Measurements from ENCODE around the gene ZNF689. TPM values are rescaled to one million over a fixed set of nuclear protein-coding genes. Genes with fewer than 3 reads are reported as not detected.

ZNF689 gene
- total RNA-seq, 2 experiments from 2014 or later: 8.7 to 9.9 TPM

DNA sequence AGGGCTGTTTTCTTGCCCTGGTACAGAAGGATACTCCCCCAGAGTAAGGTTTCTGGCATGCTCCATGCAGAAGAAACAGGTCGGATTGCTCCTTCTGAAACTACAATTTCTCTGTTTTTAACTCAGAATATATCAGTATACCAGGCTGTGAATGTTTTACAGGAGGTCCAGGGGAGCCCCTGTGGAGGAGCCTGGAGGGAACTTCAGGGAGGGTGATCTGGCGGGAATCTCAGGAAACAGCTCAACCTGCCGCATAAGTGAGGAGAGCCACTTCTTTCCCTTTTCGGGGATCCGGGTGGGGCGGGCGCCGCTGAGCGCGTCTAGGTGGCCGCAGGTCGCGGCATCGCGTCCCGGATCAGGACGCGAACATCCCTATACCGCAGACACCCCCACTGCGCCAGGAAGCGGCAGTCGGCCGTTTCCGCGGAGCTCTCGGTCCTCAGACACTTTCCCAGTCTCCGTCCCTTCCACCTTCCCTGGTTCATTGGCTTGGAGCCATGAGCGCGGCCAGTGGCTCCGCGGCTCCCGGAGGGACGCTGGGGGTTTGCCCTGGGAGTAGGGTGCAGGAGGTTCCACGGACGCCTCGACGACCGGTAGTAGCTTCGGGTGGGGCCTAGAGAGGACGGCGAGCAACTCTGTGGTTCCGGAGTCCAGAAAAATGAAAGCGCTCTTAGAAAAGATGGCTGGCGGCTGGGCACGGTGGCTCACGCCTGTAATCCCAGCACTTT is 48.9 kb downstream of the ZNF689 start:
- Mint-ChIP-seq H3K4me1 (ENCODE audit: low read depth) (peaks cover 19% of the 10 kb centered on the region), H3K27me3 (no peaks in the 10 kb centered on the region), H3K9me3 (no peaks in the 10 kb centered on the region), H3K36me3 (peaks cover 2% of the 10 kb centered on the region), H3K27ac (peak overlapping the region; percentile 83), H3K4me3 (peak overlapping the region; percentile 79)
- CTCF ChIA-PET: interaction anchor here (0.9 to 1.3 kb wide), 5 partner anchors 10 to 131 kb away, joined by 3 to 4 read pairs (median 3); partner anchors contain the start of genes DCTPP1 and ZNF688
- intact Hi-C loops (cut with micrococcal nuclease): no loop called here
- POLR2A ChIA-PET: interaction anchor here (1.0 kb wide), 1 partner anchor 27 kb away, joined by 5 read pairs; the partner anchor contains the start of gene ZNF747
- peak; percentile 31 for DNase-seq

DNA sequence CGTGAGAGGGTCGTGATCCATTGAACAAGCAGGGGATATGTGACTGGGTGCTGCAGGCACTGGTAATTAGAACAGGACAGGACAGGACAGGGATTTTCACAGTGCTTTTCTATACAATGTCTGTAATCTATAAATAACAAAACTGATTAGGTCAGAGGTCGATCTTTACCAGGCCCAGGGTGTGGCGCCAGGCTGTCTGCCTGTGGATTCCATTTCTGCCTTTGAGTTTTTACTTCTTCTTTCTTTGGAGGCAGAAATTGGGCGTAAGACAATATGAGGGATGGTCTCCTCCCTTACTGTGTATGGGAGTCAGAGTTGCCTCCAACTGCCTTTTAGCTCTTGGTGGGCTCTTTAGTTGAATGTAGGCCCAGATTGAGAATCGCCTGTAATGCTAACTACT is 50.5 kb downstream of the ZNF689 start:
- H3K27ac Mint-ChIP-seq: peak overlapping the region; percentile 76
- H3K27me3 Mint-ChIP-seq: no peaks in the 10 kb centered on the region
- peaks cover 13% of the 10 kb centered on the region for H3K36me3 Mint-ChIP-seq
- intact Hi-C loops (cut with micrococcal nuclease): loop anchor here (5.0 kb wide), 1 partner anchor 127 kb away; the partner anchor contains the start of gene DCTPP1
- H3K4me3 Mint-ChIP-seq: no peak overlapping the region
- peaks cover 24% of the 10 kb centered on the region for H3K4me1 Mint-ChIP-seq (ENCODE audit: low read depth)
- ChIA-PET CTCF (interaction anchor here (1.3 kb wide), 1 partner anchor 39 kb away, joined by 3 read pairs; no protein-coding TSS in a partner anchor), POLR2A (interaction anchor here (3.3 kb wide), 1 partner anchor 25 kb away, joined by 59 read pairs; the partner anchor contains the start of gene ZNF747)
- H3K9me3 Mint-ChIP-seq: no peaks in the 10 kb centered on the region
- no peak for DNase-seq

DNA sequence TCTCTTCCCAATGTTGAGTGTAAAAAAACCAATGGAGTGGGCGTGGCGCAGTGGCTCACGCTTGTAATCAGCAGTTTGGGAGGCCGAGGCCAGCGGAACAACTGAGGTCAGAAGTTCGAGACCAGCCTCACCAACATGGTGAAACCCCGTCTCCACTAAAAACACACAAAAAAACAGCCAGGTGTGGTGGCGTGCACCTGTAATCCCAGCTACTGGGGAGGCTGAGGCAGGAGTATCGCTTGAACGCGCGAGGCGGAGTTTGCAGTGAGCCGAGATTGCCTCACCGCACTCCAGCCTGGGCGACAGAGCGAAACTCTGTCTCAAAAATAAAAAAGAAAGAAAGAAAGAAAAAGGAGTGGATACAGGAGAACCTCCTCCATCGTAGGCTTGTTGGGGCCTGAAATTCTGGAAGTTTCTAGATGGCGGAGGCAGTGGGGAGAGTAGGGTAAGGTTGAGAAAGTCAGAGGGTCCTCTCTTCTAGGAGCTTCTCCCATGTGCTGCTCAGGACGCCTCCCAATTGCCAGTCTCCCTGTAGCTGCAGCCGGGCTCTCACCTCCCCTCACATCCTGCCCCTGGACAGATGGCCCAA is 51.3 kb downstream of the ZNF689 start:
- ChIA-PET CTCF (interaction anchor here (0.6 to 3.6 kb wide), 10 partner anchors 9 to 141 kb away, joined by 4 to 53 read pairs (median 6); partner anchors contain the start of genes DCTPP1, ZNF747 and ZNF785), POLR2A (interaction anchor here (0.6 to 3.3 kb wide), 11 partner anchors 9 to 151 kb away, joined by 3 to 59 read pairs (median 5); partner anchors contain the start of genes DCTPP1, ZNF688, ZNF747 and ZNF771)
- peak overlapping the region; percentile 89 for H3K4me3 Mint-ChIP-seq
- no peaks in the 10 kb centered on the region for H3K27me3 Mint-ChIP-seq
- H3K27ac Mint-ChIP-seq: peak overlapping the region; percentile 96
- intact Hi-C loops (cut with micrococcal nuclease): loop anchor here (1.0 to 5.0 kb wide), 5 partner anchors 9 to 127 kb away; partner anchors contain the start of genes DCTPP1 and FBRS
- no peak for DNase-seq
- H3K9me3 Mint-ChIP-seq: no peaks in the 10 kb centered on the region
- H3K4me1 Mint-ChIP-seq (ENCODE audit: low read depth): peaks cover 31% of the 10 kb centered on the region
- peaks cover 19% of the 10 kb centered on the region for H3K36me3 Mint-ChIP-seq

DNA sequence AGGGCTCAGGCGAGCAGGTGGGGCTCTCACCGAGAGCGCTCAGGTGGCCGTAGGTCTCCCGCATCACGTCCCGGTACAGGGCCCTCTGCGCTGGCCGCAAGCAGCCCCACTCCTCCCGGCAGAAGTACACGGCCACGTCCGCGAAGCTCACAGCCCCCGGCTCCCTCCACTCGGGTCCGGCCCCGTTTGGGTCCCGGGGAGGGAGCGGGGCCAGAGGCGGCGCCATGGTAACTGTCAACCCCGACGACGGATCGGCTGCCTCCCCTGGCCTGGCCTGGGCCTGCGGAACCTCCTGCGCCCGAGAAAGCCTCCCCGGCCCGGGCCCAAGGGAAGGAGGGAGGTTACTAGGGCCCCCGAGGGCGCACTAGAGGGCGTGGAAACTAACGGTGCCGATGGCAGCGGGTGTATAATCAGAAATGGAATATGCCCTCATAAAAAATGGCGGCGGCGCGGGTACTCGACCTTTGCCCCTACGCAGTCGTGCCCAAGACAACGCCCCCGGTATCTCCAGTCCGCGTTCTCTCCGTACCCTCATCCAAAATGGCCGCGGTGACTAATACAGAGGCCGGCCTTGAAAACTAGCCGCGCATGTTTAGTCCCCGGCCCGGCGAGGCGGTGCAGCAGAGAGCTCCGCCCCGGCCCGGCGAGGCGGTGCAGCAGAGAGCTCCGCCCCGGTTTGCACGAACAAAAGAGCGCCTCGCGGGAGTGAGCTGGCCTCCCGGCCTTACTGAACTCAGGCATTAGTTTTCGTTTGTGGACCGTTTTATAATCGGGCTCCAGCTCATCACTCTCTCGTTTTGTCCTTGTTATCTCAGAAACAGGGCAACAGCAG is 52.0 kb downstream of the ZNF689 start, which contains the start of gene ZNF764:
TSS of gene ZNF764 (minus strand) at position 418 of the 832 bp plus-strand sequence. CDS start at position 226, 192 bp downstream.
- peak within 1 kb of the TSS; percentile 89 for H3K4me3 Mint-ChIP-seq
- no peaks in the 10 kb centered on the region for H3K9me3 Mint-ChIP-seq
- peak within 1 kb of the TSS; percentile 96 for H3K27ac Mint-ChIP-seq
- intact Hi-C loops (cut with micrococcal nuclease): loop anchor here (1.0 to 5.0 kb wide), 5 partner anchors 10 to 126 kb away; partner anchors contain the start of genes DCTPP1 and FBRS
- no peaks in the 10 kb centered on the region for H3K27me3 Mint-ChIP-seq
- ChIA-PET POLR2A (interaction anchor here (0.5 to 3.3 kb wide), 16 partner anchors 9 to 184 kb away, joined by 3 to 59 read pairs (median 4); partner anchors contain the start of genes DCTPP1, MYL11, ZNF48 and ZNF688), CTCF (interaction anchor here (0.6 to 3.6 kb wide), 13 partner anchors 9 to 168 kb away, joined by 4 to 53 read pairs (median 6); partner anchors contain the start of genes DCTPP1, PRR14, ZNF747 and ZNF785)
- peak; percentile 99 for DNase-seq
- H3K4me1 Mint-ChIP-seq (ENCODE audit: low read depth): peaks cover 38% of the 10 kb centered on the region
- H3K36me3 Mint-ChIP-seq: peaks cover 26% of the 10 kb centered on the region

DNA sequence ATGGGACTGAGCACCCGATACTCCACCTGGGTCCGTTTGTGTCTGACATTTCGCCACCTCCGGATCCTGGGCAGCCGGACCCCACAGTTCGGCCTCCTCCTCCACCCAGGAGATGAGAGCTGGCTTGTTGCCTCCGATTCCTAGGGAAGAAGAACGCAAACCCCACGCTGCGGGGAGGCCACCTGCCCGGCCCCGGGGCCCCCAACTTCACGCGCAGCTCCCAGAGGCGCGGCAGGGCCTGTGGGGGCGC is 52.6 kb downstream of the ZNF689 start:
- no peaks in the 10 kb centered on the region for H3K9me3 Mint-ChIP-seq
- intact Hi-C loops (cut with micrococcal nuclease): loop anchor here (5.0 kb wide), 1 partner anchor 125 kb away; the partner anchor contains the start of gene DCTPP1
- CTCF ChIA-PET: interaction anchor here (0.6 to 3.6 kb wide), 10 partner anchors 10 to 169 kb away, joined by 4 to 53 read pairs (median 6); partner anchors contain the start of genes DCTPP1, PRR14, ZNF747 and ZNF785
- H3K27me3 Mint-ChIP-seq: no peaks in the 10 kb centered on the region
- peak overlapping the region; percentile 89 for H3K4me3 Mint-ChIP-seq
- no peak for DNase-seq
- POLR2A ChIA-PET: interaction anchor here (0.5 to 3.3 kb wide), 13 partner anchors 9 to 183 kb away, joined by 3 to 59 read pairs (median 4); partner anchors contain the start of genes DCTPP1, MYL11, ZNF48 and ZNF688
- peaks cover 27% of the 10 kb centered on the region for H3K36me3 Mint-ChIP-seq
- H3K4me1 Mint-ChIP-seq (ENCODE audit: low read depth): peaks cover 43% of the 10 kb centered on the region
- H3K27ac Mint-ChIP-seq: peak overlapping the region; percentile 96

DNA sequence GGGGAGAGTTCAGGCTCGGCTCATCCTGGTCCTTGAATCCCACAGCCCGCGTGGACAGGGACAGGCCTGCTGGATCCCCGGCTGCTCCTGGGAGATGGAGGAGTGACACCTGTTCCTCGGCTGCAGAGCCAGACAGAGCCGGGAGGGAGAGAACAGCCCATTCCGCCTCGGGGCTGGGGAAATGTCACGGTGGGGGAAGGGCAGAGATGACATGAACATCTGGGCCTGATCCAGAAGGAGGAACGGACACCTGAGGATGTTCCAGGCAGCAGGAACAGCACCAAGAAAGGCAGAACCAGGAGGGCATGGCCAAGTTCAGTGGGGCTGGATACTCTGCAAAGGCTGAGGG is 54.1 kb downstream of the ZNF689 start:
- H3K27me3 Mint-ChIP-seq: no peaks in the 10 kb centered on the region
- intact Hi-C loops (cut with micrococcal nuclease): loop anchor here (5.0 kb wide), 1 partner anchor 124 kb away; the partner anchor contains the start of gene DCTPP1
- ChIA-PET POLR2A (interaction anchor here (1.3 to 3.2 kb wide), 3 partner anchors 15 to 29 kb away, joined by 3 to 39 read pairs (median 6); partner anchors contain the start of gene ZNF688), CTCF (interaction anchor here (0.7 to 3.6 kb wide), 2 partner anchors 21 to 24 kb away, joined by 3 to 53 read pairs; partner anchors contain the start of gene ZNF747)
- H3K4me3 Mint-ChIP-seq: peak overlapping the region; percentile 39
- H3K36me3 Mint-ChIP-seq: peaks cover 31% of the 10 kb centered on the region
- H3K9me3 Mint-ChIP-seq: no peaks in the 10 kb centered on the region
- no peak for DNase-seq
- H3K4me1 Mint-ChIP-seq (ENCODE audit: low read depth): peaks cover 55% of the 10 kb centered on the region
- H3K27ac Mint-ChIP-seq: peak overlapping the region; percentile 96

DNA sequence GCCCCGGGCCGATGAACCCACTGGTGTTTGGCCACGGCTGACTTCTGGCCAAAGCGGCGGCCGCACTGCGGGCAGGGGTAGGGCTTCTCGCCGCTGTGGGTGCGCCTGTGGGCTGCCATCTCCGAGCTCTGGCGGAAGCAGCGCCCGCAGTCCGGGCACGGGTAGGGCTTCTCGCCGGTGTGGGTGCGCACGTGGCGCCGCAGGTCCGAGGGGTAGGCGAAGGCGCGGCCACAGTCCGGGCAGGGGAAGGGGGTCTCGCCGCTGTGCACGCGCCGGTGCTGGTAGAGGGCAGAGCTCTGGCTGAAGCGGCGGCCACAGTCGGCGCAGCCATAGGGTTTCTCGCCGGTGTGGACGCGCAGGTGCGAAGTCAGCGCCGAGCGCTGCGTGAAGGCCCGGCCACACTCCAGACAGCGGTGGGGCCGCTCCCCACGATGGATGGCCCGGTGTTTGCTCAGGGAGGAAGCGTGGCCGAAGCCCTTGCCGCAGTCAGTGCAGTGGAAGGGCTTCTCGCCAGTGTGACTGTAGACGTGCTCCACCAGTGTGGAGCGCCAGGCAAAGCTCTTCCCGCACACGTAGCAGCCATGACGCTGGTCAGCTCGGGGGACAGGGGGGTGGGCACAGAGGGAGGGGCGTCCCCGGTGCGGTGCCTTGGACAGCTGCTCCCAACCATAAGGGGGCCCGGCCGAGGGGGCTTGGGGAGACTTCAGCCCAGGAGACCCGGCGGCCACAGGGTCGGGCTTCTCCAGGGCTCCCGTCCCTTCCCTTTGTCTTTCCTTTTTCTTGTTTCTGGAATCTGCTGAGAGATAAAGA is 54.7 kb downstream of the ZNF689 start:
- Mint-ChIP-seq H3K9me3 (no peaks in the 10 kb centered on the region), H3K4me3 (peak overlapping the region; percentile 39), H3K27ac (peak overlapping the region; percentile 96), H3K4me1 (ENCODE audit: low read depth) (peaks cover 53% of the 10 kb centered on the region), H3K27me3 (no peaks in the 10 kb centered on the region), H3K36me3 (peaks cover 31% of the 10 kb centered on the region)
- CTCF ChIA-PET: interaction anchor here (3.6 kb wide), 1 partner anchor 20 kb away, joined by 53 read pairs; the partner anchor contains the start of gene ZNF747
- POLR2A ChIA-PET: no interaction called here
- no peak for DNase-seq
- intact Hi-C loops (cut with micrococcal nuclease): loop anchor here (5.0 kb wide), 1 partner anchor 123 kb away; the partner anchor contains the start of gene DCTPP1

DNA sequence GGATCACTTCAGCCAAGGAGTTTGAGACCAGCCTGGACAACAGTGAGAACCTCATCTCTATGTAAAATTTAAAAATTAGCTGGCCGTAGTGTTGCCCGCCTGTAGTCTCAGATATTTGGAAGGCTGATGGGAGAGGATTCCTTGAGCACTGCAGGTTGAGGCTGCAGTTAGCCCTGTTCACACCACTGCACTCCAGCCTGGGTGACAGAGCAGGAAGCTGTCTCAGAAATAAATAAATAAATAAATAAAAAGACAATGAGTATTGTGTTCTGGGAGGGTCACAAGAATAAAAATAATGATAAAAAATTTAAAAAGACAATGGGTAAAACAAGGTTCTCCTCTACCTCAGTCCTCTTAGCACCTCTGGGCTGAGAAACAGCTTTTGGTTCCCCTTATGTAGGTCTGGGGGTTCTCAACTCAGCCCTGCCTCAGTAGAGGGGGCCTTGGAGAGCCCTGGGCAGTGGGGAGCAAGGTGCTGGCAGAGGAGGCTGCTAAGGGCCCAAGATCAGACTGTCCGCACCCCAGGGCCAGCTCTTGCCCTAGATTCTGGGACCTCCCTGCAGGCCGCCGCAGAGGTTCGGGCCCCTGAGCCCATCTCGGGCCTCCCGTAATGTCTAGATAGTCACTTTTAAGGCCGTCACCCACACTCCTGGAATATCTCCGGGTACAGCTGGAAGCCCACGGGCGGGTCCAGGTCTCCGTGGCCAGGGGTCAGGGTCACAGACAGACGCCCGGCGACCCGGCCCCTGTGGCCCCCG is 55.5 kb downstream of the ZNF689 start:
- DNase-seq: no peak
- ChIA-PET CTCF (interaction anchor here (0.7 to 1.4 kb wide), 3 partner anchors 12 to 74 kb away, joined by 3 to 5 read pairs (median 3); no protein-coding TSS in a partner anchor), POLR2A (no interaction called here)
- Mint-ChIP-seq H3K9me3 (no peaks in the 10 kb centered on the region), H3K4me3 (no peak overlapping the region), H3K36me3 (peaks cover 31% of the 10 kb centered on the region), H3K27ac (peak overlapping the region; percentile 96), H3K4me1 (ENCODE audit: low read depth) (peaks cover 54% of the 10 kb centered on the region), H3K27me3 (no peaks in the 10 kb centered on the region)
- intact Hi-C loops (cut with micrococcal nuclease): loop anchor here (5.0 kb wide), 2 partner anchors 82 to 122 kb away; partner anchors contain the start of genes DCTPP1 and ITGAL

DNA sequence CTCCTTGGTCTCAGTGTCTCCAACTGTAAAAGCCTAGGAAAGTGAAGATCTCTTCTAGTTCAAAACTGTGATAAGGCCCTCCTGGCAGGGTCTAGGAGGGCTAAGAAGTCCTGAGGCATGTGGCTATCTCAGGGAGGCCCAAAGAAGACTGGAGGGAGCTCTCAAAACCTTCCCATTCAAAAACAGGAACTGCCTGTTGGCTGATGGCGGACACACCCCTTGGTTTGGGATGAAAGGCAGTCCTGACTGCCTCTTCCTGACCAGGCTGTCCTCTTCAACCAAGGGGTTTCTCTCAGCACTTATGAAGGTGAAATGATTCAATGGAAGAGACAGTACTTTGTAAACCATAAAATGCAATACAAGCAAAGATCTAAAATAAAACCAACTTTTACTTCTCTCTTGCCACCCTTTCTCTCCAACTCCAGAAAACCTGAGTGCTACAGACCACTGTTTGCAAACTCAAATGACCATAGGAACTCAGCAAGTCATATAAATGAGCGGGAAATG is 56.7 kb downstream of the ZNF689 start:
- ChIA-PET POLR2A (interaction anchor here (0.6 kb wide), 1 partner anchor 83 kb away, joined by 3 read pairs; no protein-coding TSS in a partner anchor), CTCF (no interaction called here)
- intact Hi-C loops (cut with micrococcal nuclease): loop anchor here (5.0 kb wide), 1 partner anchor 81 kb away; the partner anchor contains the start of gene ITGAL
- Mint-ChIP-seq H3K27me3 (no peaks in the 10 kb centered on the region), H3K36me3 (peaks cover 31% of the 10 kb centered on the region), H3K27ac (peak overlapping the region; percentile 96), H3K4me1 (ENCODE audit: low read depth) (peaks cover 57% of the 10 kb centered on the region), H3K9me3 (no peaks in the 10 kb centered on the region), H3K4me3 (no peak overlapping the region)
- no peak for DNase-seq
